Measurements from ENCODE around the gene RTKN. TPM values are rescaled to one million over a fixed set of nuclear protein-coding genes. Genes with fewer than 3 reads are reported as not detected.

The RTKN gene
- total and polyA plus RNA-seq, 12 donors: 7.4 to 35.6 (median 14.1) TPM

GRCh38 chr2:74436111-74436805 lies 5.5 kb downstream of the RTKN start:
- peaks cover 2% of the 10 kb centered on the region for H3K27me3 ChIP-seq
- no peak for TF ChIP-seq POLR2A (IDR thresholded peaks at IDR 0.05)
- no peak for TF ChIP-seq CTCF (IDR thresholded peaks at IDR 0.05)
- H3K27ac ChIP-seq: no peak overlapping the region
- WGBS, 4 donors: 70 to 81% (median 76%) methylated on average over 5 to 43 of the region's 43 CpGs
- peaks cover 13 to 28% of the 10 kb centered on the region in 2 donors for H3K4me1 ChIP-seq (replicated peaks in 1 of 2)
- peaks cover 0 to 2% of the 10 kb centered on the region in 2 donors for H3K36me3 ChIP-seq (replicated peaks in 1 of 2)
- intact Hi-C loops (cut with DNase I): no loop called here
- DNase-seq: no peak
- no peak overlapping the region for H3K4me3 ChIP-seq
- H3K9me3 ChIP-seq (replicated peaks in 1 of 3): no peaks in the 10 kb centered on the region

- 82 to 93% (median 90%) methylated on average over 9 to 11 of the region's 11 CpGs for WGBS, 4 donors
- H3K27ac ChIP-seq: no peak overlapping the region
- DNase-seq: no peak
- H3K36me3 ChIP-seq (replicated peaks in 1 of 2): peaks cover 0 to 51% of the 10 kb centered on the region in 2 donors
- H3K27me3 ChIP-seq: no peaks in the 10 kb centered on the region
- no peak for TF ChIP-seq POLR2A (IDR thresholded peaks at IDR 0.05)
- TF ChIP-seq CTCF (IDR thresholded peaks at IDR 0.05): no peak
- H3K4me3 ChIP-seq: no peak overlapping the region
- intact Hi-C loops (cut with DNase I): no loop called here
- no peaks in the 10 kb centered on the region for H3K4me1 ChIP-seq (replicated peaks in 1 of 2)
- no peaks in the 10 kb centered on the region for H3K9me3 ChIP-seq (replicated peaks in 1 of 3)
Measured at GRCh38 chr2:74430502-74430901, 11.2 kb downstream of the RTKN start.

GRCh38 chr2:74429487-74430451 lies 12.0 kb downstream of the RTKN start:
- peaks cover 0 to 55% of the 10 kb centered on the region in 2 donors for H3K36me3 ChIP-seq (replicated peaks in 1 of 2)
- H3K27ac ChIP-seq: no peak overlapping the region
- H3K4me1 ChIP-seq (replicated peaks in 1 of 2): no peaks in the 10 kb centered on the region
- intact Hi-C loops (cut with DNase I): no loop called here
- no peaks in the 10 kb centered on the region for H3K9me3 ChIP-seq (replicated peaks in 1 of 3)
- TF ChIP-seq POLR2A (IDR thresholded peaks at IDR 0.05) (no peak), CTCF (IDR thresholded peaks at IDR 0.05) (no peak)
- no peaks in the 10 kb centered on the region for H3K27me3 ChIP-seq
- WGBS, 4 donors: 88 to 96% (median 92%) methylated on average over 10 to 18 of the region's 18 CpGs
- no peak for DNase-seq
- no peak overlapping the region for H3K4me3 ChIP-seq

GRCh38 chr2:74428675-74429074 lies 13.1 kb downstream of the RTKN start:
- no peaks in the 10 kb centered on the region for H3K9me3 ChIP-seq (replicated peaks in 1 of 3)
- TF ChIP-seq CTCF (IDR thresholded peaks at IDR 0.05) (no peak), POLR2A (IDR thresholded peaks at IDR 0.05) (no peak)
- no peak for DNase-seq
- intact Hi-C loops (cut with DNase I): no loop called here
- H3K27me3 ChIP-seq: no peaks in the 10 kb centered on the region
- no peak overlapping the region for H3K4me3 ChIP-seq
- H3K27ac ChIP-seq: no peak overlapping the region
- no peaks in the 10 kb centered on the region for H3K4me1 ChIP-seq (replicated peaks in 1 of 2)
- 90 to 95% (median 93%) methylated on average over 5 of the region's 5 CpGs for WGBS, 4 donors
- peaks cover 0 to 55% of the 10 kb centered on the region in 2 donors for H3K36me3 ChIP-seq (replicated peaks in 1 of 2)

All from adrenal gland (tissue), 12 donors.